ENCODE data around the gene AASS. TPM values are rescaled to one million over a fixed set of nuclear protein-coding genes. Genes with fewer than 3 reads are reported as not detected.

Gene AASS
- total RNA-seq, 2 donors from 2014 or later, result 60.5 to 99.7 TPM

GRCh38 chr7:122082160-122082559, 61.9 kb downstream of the AASS start:
- H3K36me3 Mint-ChIP-seq (ENCODE audit: low read depth), result peaks cover 65% of the 10 kb centered on the region
- no peak for DNase-seq
- H3K4me1 Mint-ChIP-seq, result peaks cover 18% of the 10 kb centered on the region
- Histone ChIP-seq H3K27me3 (ENCODE audit: control insufficient read depth, insufficient read depth, low read length, poor library complexity, severe bottlenecking) (no peaks in the 10 kb centered on the region), H3K36me3 (ENCODE audit: control insufficient read depth, insufficient read depth, low read length) (peaks cover 48% of the 10 kb centered on the region), H3K4me3 (ENCODE audit: low read length) (no peak overlapping the region), H3K4me1 (ENCODE audit: control insufficient read depth, insufficient read depth, low read length) (peaks cover 6% of the 10 kb centered on the region), H3K27ac (ENCODE audit: low read depth, low read length) (no peak overlapping the region), H3K9me3 (ENCODE audit: control insufficient read depth, low read length) (no peaks in the 10 kb centered on the region), H3K9ac (ENCODE audit: extremely low read depth, low read length, poor library complexity, severe bottlenecking) (no peak overlapping the region)
- no peak for TF ChIP-seq CTCF (conservative IDR thresholded peaks at IDR 0.05)
- H3K9me3 Mint-ChIP-seq, result no peaks in the 10 kb centered on the region
- peak overlapping the region; percentile 60 for H3K27ac Mint-ChIP-seq
- H3K4me3 Mint-ChIP-seq, result no peak overlapping the region
- no peaks in the 10 kb centered on the region for H3K27me3 Mint-ChIP-seq (ENCODE audit: insufficient read depth)

GRCh38 chr7:122073635-122074034, 70.4 kb downstream of the AASS start:
- TF ChIP-seq CTCF (conservative IDR thresholded peaks at IDR 0.05), result no peak
- no peaks in the 10 kb centered on the region for H3K4me1 Mint-ChIP-seq
- no peaks in the 10 kb centered on the region for H3K27me3 ChIP-seq (ENCODE audit: control insufficient read depth, insufficient read depth, low read length, poor library complexity, severe bottlenecking)
- H3K9me3 ChIP-seq (ENCODE audit: control insufficient read depth, low read length), result peaks cover 5% of the 10 kb centered on the region
- H3K4me3 ChIP-seq (ENCODE audit: low read length), result no peak overlapping the region
- no peak overlapping the region for H3K9ac ChIP-seq (ENCODE audit: extremely low read depth, low read length, poor library complexity, severe bottlenecking)
- no peaks in the 10 kb centered on the region for H3K27me3 Mint-ChIP-seq (ENCODE audit: insufficient read depth)
- no peak overlapping the region for H3K4me3 Mint-ChIP-seq
- no peak for DNase-seq
- H3K36me3 Mint-ChIP-seq (ENCODE audit: low read depth), result peaks cover 46% of the 10 kb centered on the region
- H3K9me3 Mint-ChIP-seq, result peaks cover 2% of the 10 kb centered on the region
- 84 to 100% methylated on average over 1 to 3 of the region's 3 CpGs for WGBS, 2 experiments (ENCODE audit: insufficient coverage in 1 of 2, insufficient read length in 1 of 2)
- H3K36me3 ChIP-seq (ENCODE audit: control insufficient read depth, insufficient read depth, low read length), result peaks cover 48% of the 10 kb centered on the region
- H3K27ac ChIP-seq (ENCODE audit: low read depth, low read length), result no peak overlapping the region
- H3K27ac Mint-ChIP-seq, result no peak overlapping the region
- no peaks in the 10 kb centered on the region for H3K4me1 ChIP-seq (ENCODE audit: control insufficient read depth, insufficient read depth, low read length)

GRCh38 chr7:122072924-122073599, 71.0 kb downstream of the AASS start:
- peaks cover 44% of the 10 kb centered on the region for H3K36me3 Mint-ChIP-seq (ENCODE audit: low read depth)
- Histone ChIP-seq H3K27me3 (ENCODE audit: control insufficient read depth, insufficient read depth, low read length, poor library complexity, severe bottlenecking) (no peaks in the 10 kb centered on the region), H3K4me1 (ENCODE audit: control insufficient read depth, insufficient read depth, low read length) (no peaks in the 10 kb centered on the region), H3K27ac (ENCODE audit: low read depth, low read length) (no peak overlapping the region), H3K4me3 (ENCODE audit: low read length) (no peak overlapping the region), H3K9me3 (ENCODE audit: control insufficient read depth, low read length) (peaks cover 5% of the 10 kb centered on the region), H3K36me3 (ENCODE audit: control insufficient read depth, insufficient read depth, low read length) (peaks cover 46% of the 10 kb centered on the region), H3K9ac (ENCODE audit: extremely low read depth, low read length, poor library complexity, severe bottlenecking) (no peak overlapping the region)
- H3K27ac Mint-ChIP-seq, result no peak overlapping the region
- WGBS, 2 experiments (ENCODE audit: insufficient coverage in 1 of 2, insufficient read length in 1 of 2), result 93 to 100% methylated on average over 2 to 6 of the region's 6 CpGs
- no peak for DNase-seq
- no peaks in the 10 kb centered on the region for H3K27me3 Mint-ChIP-seq (ENCODE audit: insufficient read depth)
- H3K4me3 Mint-ChIP-seq, result no peak overlapping the region
- peaks cover 2% of the 10 kb centered on the region for H3K9me3 Mint-ChIP-seq
- TF ChIP-seq CTCF (conservative IDR thresholded peaks at IDR 0.05), result no peak
- H3K4me1 Mint-ChIP-seq, result no peaks in the 10 kb centered on the region
